Measurements from ENCODE around the gene PLEK2.

Gene PLEK2

DNA sequence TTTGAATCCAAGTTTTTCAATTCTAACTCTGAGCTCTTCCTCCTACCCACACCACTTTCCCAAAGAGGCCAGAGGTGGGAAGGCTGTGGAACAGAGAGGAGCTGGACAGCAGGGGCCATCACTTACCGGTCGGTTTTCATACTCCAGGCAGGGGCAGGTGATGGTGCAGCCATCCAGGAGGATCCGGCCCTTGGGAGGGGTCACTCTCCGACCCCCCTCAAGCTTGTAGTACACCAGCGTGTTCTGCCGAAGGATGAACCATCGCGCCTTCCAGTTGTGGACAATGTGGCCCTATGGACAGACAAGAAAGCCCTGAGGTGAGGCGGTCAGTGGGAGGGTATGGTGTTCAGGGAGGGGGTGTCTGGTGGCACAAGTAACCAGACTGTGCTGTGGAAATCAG, 14.4 kb downstream of the PLEK2 start:
- H3K9me3 ChIP-seq (ENCODE audit: control insufficient read depth, insufficient read depth, low read length): no peaks in the 10 kb centered on the region

DNA sequence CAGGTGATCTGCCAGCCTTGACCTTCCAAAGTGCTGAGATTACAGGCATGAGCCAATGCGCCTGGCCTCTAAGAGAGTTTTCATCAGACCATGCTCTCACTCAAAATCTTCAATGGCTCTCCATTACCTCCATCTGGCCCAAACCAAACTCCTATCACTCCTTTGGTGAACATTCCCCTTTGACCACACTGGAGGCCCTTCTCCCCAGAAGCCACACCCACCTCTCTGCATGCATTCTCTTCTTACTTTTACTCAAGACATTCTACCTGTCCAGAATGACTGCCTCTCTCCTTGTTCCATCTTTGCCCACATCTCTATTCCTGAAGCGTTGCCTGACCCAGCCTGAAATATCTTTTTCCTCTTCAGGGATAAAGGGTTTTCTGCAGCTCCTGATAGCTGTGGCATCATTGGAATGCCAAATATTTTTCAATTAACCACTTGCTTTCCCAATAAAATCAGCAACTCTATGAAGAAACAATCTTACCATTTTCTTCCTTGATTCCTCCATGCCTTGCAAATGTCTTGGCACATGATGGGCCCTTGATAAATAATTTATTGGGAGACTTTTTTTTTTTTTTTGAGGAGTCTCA, 15.5 kb downstream of the PLEK2 start:
- Histone ChIP-seq H3K4me3 (ENCODE audit: low read length) (no peak overlapping the region), H3K36me3 (ENCODE audit: control insufficient read depth, insufficient read depth, low read length) (no peaks in the 10 kb centered on the region), H3K27me3 (ENCODE audit: control insufficient read depth, insufficient read depth, low read length) (no peaks in the 10 kb centered on the region), H3K4me1 (ENCODE audit: control insufficient read depth, insufficient read depth, low read length) (no peaks in the 10 kb centered on the region), H3K27ac (ENCODE audit: low read length) (no peak overlapping the region), H3K9me3 (ENCODE audit: control insufficient read depth, insufficient read depth, low read length) (no peaks in the 10 kb centered on the region)
- no CpG with 5 or more reads among the region's 2 CpGs for WGBS (ENCODE audit: insufficient coverage, insufficient read length)
- DNase-seq (ENCODE audit: low read depth, low spot score): no peak

More for the DNA sequence above, 14.4 kb downstream of the PLEK2 start:
- Histone ChIP-seq H3K27ac (ENCODE audit: low read length) (no peak overlapping the region), H3K4me3 (ENCODE audit: low read length) (no peak overlapping the region), H3K36me3 (ENCODE audit: control insufficient read depth, insufficient read depth, low read length) (no peaks in the 10 kb centered on the region), H3K4me1 (ENCODE audit: control insufficient read depth, insufficient read depth, low read length) (no peaks in the 10 kb centered on the region), H3K27me3 (ENCODE audit: control insufficient read depth, insufficient read depth, low read length) (no peaks in the 10 kb centered on the region)
- WGBS (ENCODE audit: insufficient coverage, insufficient read length): no CpG with 5 or more reads among the region's 9 CpGs
- no peak for DNase-seq (ENCODE audit: low read depth, low spot score)

DNA sequence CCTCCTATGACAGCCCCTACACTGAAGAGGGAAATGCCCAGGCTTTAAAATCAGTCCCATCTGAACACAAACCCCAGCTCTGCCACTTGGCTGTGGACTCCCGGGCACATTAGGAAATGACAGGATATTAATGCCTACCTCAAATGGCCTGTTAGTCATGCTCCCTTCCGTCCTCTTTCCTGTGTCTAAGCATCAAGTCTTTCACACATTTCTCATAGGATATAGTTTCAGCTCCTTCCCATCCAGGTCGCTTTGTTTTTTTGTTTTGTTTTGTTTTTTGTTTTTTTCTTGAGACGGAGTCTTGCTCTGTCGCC, 16.1 kb downstream of the PLEK2 start:
- Histone ChIP-seq H3K36me3 (ENCODE audit: control insufficient read depth, insufficient read depth, low read length) (no peaks in the 10 kb centered on the region), H3K4me1 (ENCODE audit: control insufficient read depth, insufficient read depth, low read length) (no peaks in the 10 kb centered on the region), H3K27me3 (ENCODE audit: control insufficient read depth, insufficient read depth, low read length) (no peaks in the 10 kb centered on the region), H3K4me3 (ENCODE audit: low read length) (no peak overlapping the region), H3K9me3 (ENCODE audit: control insufficient read depth, insufficient read depth, low read length) (no peaks in the 10 kb centered on the region), H3K27ac (ENCODE audit: low read length) (no peak overlapping the region)
- WGBS (ENCODE audit: insufficient coverage, insufficient read length): no CpG with 5 or more reads among the region's 5 CpGs
- no peak for DNase-seq (ENCODE audit: low read depth, low spot score)

GRCh38 chr14:67395086-67395875, 16.7 kb downstream of the PLEK2 start:
- no peaks in the 10 kb centered on the region for H3K4me1 ChIP-seq (ENCODE audit: control insufficient read depth, insufficient read depth, low read length)
- no peaks in the 10 kb centered on the region for H3K9me3 ChIP-seq (ENCODE audit: control insufficient read depth, insufficient read depth, low read length)
- H3K27me3 ChIP-seq (ENCODE audit: control insufficient read depth, insufficient read depth, low read length): no peaks in the 10 kb centered on the region
- WGBS (ENCODE audit: insufficient coverage, insufficient read length): no CpG with 5 or more reads among the region's 16 CpGs
- no peaks in the 10 kb centered on the region for H3K36me3 ChIP-seq (ENCODE audit: control insufficient read depth, insufficient read depth, low read length)
- no peak overlapping the region for H3K4me3 ChIP-seq (ENCODE audit: low read length)
- no peak overlapping the region for H3K27ac ChIP-seq (ENCODE audit: low read length)
- no peak for DNase-seq (ENCODE audit: low read depth, low spot score)

GRCh38 chr14:67393689-67394088, 18.3 kb downstream of the PLEK2 start:
- H3K4me1 ChIP-seq (ENCODE audit: control insufficient read depth, insufficient read depth, low read length): no peaks in the 10 kb centered on the region
- DNase-seq (ENCODE audit: low read depth, low spot score): no peak
- H3K9me3 ChIP-seq (ENCODE audit: control insufficient read depth, insufficient read depth, low read length): no peaks in the 10 kb centered on the region
- H3K27me3 ChIP-seq (ENCODE audit: control insufficient read depth, insufficient read depth, low read length): no peaks in the 10 kb centered on the region
- H3K27ac ChIP-seq (ENCODE audit: low read length): no peak overlapping the region
- H3K36me3 ChIP-seq (ENCODE audit: control insufficient read depth, insufficient read depth, low read length): no peaks in the 10 kb centered on the region
- no peak overlapping the region for H3K4me3 ChIP-seq (ENCODE audit: low read length)
- no CpG with 5 or more reads among the region's 6 CpGs for WGBS (ENCODE audit: insufficient coverage, insufficient read length)

- Histone ChIP-seq H3K27ac (ENCODE audit: low read length) (no peak overlapping the region), H3K27me3 (ENCODE audit: control insufficient read depth, insufficient read depth, low read length) (no peaks in the 10 kb centered on the region), H3K4me3 (ENCODE audit: low read length) (no peak overlapping the region), H3K36me3 (ENCODE audit: control insufficient read depth, insufficient read depth, low read length) (no peaks in the 10 kb centered on the region), H3K9me3 (ENCODE audit: control insufficient read depth, insufficient read depth, low read length) (no peaks in the 10 kb centered on the region), H3K4me1 (ENCODE audit: control insufficient read depth, insufficient read depth, low read length) (no peaks in the 10 kb centered on the region)
- no CpG with 5 or more reads among the region's 9 CpGs for WGBS (ENCODE audit: insufficient coverage, insufficient read length)
- DNase-seq (ENCODE audit: low read depth, low spot score): no peak
These were observed 19.2 kb downstream of the PLEK2 start for GRCh38 chr14:67392800-67393199.

- no peaks in the 10 kb centered on the region for H3K4me1 ChIP-seq (ENCODE audit: control insufficient read depth, insufficient read depth, low read length)
These were observed 19.8 kb downstream of the PLEK2 start for GRCh38 chr14:67392123-67392522.

DNA sequence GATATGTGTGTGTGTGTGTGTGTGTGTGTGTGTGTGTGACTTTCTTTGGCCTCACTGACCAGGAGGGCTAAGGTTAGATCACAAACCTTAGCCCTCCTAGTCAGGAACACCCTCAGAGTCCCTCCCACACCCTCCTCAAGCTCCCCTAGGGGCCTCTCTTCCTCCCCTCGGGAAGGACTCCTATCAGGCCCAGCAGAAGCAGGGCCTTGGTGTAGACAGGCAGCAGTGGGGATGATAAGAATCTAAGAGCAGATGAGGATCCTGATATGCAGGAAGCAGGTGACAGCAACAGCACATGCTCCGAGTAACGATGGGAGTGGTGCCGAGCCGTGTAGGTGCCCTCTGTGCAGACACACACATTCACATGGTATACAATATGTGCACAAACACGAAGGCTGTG, 20.7 kb downstream of the PLEK2 start:
- no peak overlapping the region for H3K27ac ChIP-seq (ENCODE audit: low read length)
- no peaks in the 10 kb centered on the region for H3K36me3 ChIP-seq (ENCODE audit: control insufficient read depth, insufficient read depth, low read length)
- WGBS (ENCODE audit: insufficient coverage, insufficient read length): no CpG with 5 or more reads among the region's 6 CpGs

More at GRCh38 chr14:67392123-67392522, 19.8 kb downstream of the PLEK2 start:
- Histone ChIP-seq H3K36me3 (ENCODE audit: control insufficient read depth, insufficient read depth, low read length) (no peaks in the 10 kb centered on the region), H3K4me3 (ENCODE audit: low read length) (no peak overlapping the region), H3K27ac (ENCODE audit: low read length) (no peak overlapping the region), H3K9me3 (ENCODE audit: control insufficient read depth, insufficient read depth, low read length) (no peaks in the 10 kb centered on the region), H3K27me3 (ENCODE audit: control insufficient read depth, insufficient read depth, low read length) (no peaks in the 10 kb centered on the region)
- DNase-seq (ENCODE audit: low read depth, low spot score): no peak
- WGBS (ENCODE audit: insufficient coverage, insufficient read length): no CpG with 5 or more reads among the region's 3 CpGs

GRCh38 chr14:67389811-67390534, 22.0 kb downstream of the PLEK2 start:
- Histone ChIP-seq H3K36me3 (ENCODE audit: control insufficient read depth, insufficient read depth, low read length) (no peaks in the 10 kb centered on the region; the same call in 1 of the 2 replicates), H3K4me3 (ENCODE audit: low read length) (no peak overlapping the region), H3K4me1 (ENCODE audit: control insufficient read depth, insufficient read depth, low read length) (no peaks in the 10 kb centered on the region), H3K27ac (ENCODE audit: low read length) (no peak overlapping the region), H3K27me3 (ENCODE audit: control insufficient read depth, insufficient read depth, low read length) (no peaks in the 10 kb centered on the region), H3K9me3 (ENCODE audit: control insufficient read depth, insufficient read depth, low read length) (no peaks in the 10 kb centered on the region)
- no peak for DNase-seq (ENCODE audit: low read depth, low spot score)
- WGBS (ENCODE audit: insufficient coverage, insufficient read length): no CpG with 5 or more reads among the region's 1 CpG

More for the DNA sequence above, 20.7 kb downstream of the PLEK2 start:
- Histone ChIP-seq H3K9me3 (ENCODE audit: control insufficient read depth, insufficient read depth, low read length) (no peaks in the 10 kb centered on the region), H3K4me3 (ENCODE audit: low read length) (no peak overlapping the region), H3K4me1 (ENCODE audit: control insufficient read depth, insufficient read depth, low read length) (no peaks in the 10 kb centered on the region), H3K27me3 (ENCODE audit: control insufficient read depth, insufficient read depth, low read length) (no peaks in the 10 kb centered on the region)
- no peak for DNase-seq (ENCODE audit: low read depth, low spot score)

DNA sequence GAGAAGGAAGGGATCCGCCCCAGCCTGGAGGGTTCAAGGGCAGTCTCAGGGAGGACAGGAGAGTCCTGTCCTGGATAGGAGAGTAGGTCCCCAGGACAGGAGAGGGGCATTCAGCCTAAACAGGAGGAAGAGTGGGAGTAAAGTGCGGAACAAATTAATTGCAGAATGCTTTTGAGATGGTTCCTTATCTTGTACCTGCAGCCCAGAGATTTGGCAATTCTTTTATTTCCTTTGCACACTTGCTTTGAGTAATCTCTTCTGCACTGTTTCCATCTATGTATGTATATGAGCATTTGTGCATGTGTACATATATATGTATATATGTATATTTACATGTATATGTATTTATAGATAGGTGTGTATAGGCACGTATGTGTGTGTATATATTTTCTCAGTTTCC, 22.7 kb downstream of the PLEK2 start:
- Histone ChIP-seq H3K9me3 (ENCODE audit: control insufficient read depth, insufficient read depth, low read length) (no peaks in the 10 kb centered on the region), H3K27me3 (ENCODE audit: control insufficient read depth, insufficient read depth, low read length) (no peaks in the 10 kb centered on the region), H3K4me3 (ENCODE audit: low read length) (no peak overlapping the region), H3K36me3 (ENCODE audit: control insufficient read depth, insufficient read depth, low read length) (no peaks in the 10 kb centered on the region; the same call in 1 of the 2 replicates), H3K4me1 (ENCODE audit: control insufficient read depth, insufficient read depth, low read length) (no peaks in the 10 kb centered on the region), H3K27ac (ENCODE audit: low read length) (no peak overlapping the region)
- no CpG with 5 or more reads among the region's 3 CpGs for WGBS (ENCODE audit: insufficient coverage, insufficient read length)
- DNase-seq (ENCODE audit: low read depth, low spot score): no peak

Data from iPS DF 6.9 (cell line).